ENCODE measurements around the gene PPP2R5A. TPM values are rescaled to one million over a fixed set of nuclear protein-coding genes. Genes with fewer than 3 reads are reported as not detected.

PPP2R5A gene
- total RNA-seq, 4 donors from 2014 or later, result 43.2 to 88.9 (median 59.5) TPM

DNA sequence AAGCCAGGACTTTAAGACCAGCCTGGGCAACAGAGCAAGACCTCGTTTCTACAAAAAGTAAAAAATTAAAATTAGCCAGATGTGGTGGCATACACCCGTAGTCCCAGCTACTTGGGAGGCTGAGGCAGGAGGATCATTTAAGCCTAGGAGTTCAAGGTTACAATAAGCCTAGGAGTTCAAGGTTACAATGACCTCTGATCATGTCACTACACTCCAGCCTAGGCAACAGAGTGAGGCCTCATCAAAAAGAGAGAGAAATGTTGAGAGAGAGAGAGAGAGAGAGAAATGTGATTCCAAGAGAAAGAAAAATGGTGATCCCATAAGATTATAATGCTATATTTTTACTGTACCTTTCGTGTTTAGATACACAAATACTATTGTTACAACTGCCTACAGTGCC is 69.3 kb downstream of the PPP2R5A start:
- H3K4me1 ChIP-seq, result no peaks in the 10 kb centered on the region
- no peak overlapping the region for H3K4me3 ChIP-seq
- H3K27me3 ChIP-seq, result no peaks in the 10 kb centered on the region
- peaks cover 0 to 86% of the 10 kb centered on the region in 2 donors for H3K36me3 ChIP-seq
- WGBS, 2 donors (ENCODE audit: low coverage in 1 of 2), result 96 to 100% methylated on average over 2 to 3 of the region's 3 CpGs
- TF ChIP-seq POLR2A (IDR thresholded peaks at IDR 0.05) (no peak), EP300 (IDR thresholded peaks at IDR 0.05) (no peak), POLR2AphosphoS5 (IDR thresholded peaks at IDR 0.05) (no peak)
- TF ChIP-seq, protein P1, sequence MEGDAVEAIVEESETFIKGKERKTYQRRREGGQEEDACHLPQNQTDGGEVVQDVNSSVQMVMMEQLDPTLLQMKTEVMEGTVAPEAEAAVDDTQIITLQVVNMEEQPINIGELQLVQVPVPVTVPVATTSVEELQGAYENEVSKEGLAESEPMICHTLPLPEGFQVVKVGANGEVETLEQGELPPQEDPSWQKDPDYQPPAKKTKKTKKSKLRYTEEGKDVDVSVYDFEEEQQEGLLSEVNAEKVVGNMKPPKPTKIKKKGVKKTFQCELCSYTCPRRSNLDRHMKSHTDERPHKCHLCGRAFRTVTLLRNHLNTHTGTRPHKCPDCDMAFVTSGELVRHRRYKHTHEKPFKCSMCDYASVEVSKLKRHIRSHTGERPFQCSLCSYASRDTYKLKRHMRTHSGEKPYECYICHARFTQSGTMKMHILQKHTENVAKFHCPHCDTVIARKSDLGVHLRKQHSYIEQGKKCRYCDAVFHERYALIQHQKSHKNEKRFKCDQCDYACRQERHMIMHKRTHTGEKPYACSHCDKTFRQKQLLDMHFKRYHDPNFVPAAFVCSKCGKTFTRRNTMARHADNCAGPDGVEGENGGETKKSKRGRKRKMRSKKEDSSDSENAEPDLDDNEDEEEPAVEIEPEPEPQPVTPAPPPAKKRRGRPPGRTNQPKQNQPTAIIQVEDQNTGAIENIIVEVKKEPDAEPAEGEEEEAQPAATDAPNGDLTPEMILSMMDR (IDR thresholded peaks at IDR 0.05), result no peak
- no peaks in the 10 kb centered on the region for H3K9me3 ChIP-seq
- ATAC-seq, result no peak
- no peak overlapping the region for H3K27ac ChIP-seq

DNA sequence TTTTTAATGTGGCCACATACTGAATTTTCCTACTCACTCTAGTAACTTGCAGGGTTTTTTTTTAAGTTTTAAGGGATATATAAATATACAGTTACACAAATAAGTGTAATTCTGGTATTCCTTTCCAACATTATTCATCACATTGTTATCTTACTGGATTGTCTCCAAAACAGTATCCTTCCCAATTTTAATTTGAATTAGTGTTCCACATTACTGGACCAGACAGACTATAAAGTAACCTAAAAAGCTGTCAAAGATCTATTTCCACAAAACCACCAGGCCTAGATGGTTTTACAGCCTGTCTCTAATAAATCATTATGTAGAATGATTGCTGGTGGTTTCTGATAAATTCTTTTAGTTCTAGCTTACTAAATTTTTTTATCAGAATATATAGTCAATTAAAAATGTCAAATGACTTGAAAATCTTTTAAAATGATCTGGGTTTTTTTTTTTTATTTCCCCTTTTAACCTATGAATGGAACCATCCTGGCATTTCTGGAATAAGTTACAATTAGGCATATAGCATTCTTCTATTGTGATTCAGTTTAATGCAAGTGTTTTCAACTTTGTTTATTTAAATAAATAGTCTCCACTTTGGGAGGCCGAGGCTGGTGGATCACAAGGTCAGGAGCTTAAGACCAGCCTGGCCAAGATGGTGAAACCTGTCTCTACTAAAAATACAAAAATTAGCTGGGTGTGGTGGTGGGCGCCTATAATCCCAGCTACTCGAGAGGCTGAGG is 70.2 kb downstream of the PPP2R5A start:
- Histone ChIP-seq H3K36me3 (peaks cover 0 to 88% of the 10 kb centered on the region in 2 donors), H3K4me1 (no peaks in the 10 kb centered on the region), H3K4me3 (no peak overlapping the region), H3K9me3 (no peaks in the 10 kb centered on the region), H3K27ac (no peak overlapping the region), H3K27me3 (no peaks in the 10 kb centered on the region)
- TF ChIP-seq POLR2AphosphoS5 (IDR thresholded peaks at IDR 0.05), result no peak
- TF ChIP-seq POLR2A (IDR thresholded peaks at IDR 0.05), result no peak
- TF ChIP-seq, protein P1 (IDR thresholded peaks at IDR 0.05), result no peak
- no peak for TF ChIP-seq EP300 (IDR thresholded peaks at IDR 0.05)
- 89% methylated on average over 3 of the region's 3 CpGs; no CpG with 5 or more reads in 1 of the 2 donors for whole genome bisulfite sequencing, 2 donors (ENCODE audit: low coverage in 1 of 2)
- no peak for ATAC-seq

DNA sequence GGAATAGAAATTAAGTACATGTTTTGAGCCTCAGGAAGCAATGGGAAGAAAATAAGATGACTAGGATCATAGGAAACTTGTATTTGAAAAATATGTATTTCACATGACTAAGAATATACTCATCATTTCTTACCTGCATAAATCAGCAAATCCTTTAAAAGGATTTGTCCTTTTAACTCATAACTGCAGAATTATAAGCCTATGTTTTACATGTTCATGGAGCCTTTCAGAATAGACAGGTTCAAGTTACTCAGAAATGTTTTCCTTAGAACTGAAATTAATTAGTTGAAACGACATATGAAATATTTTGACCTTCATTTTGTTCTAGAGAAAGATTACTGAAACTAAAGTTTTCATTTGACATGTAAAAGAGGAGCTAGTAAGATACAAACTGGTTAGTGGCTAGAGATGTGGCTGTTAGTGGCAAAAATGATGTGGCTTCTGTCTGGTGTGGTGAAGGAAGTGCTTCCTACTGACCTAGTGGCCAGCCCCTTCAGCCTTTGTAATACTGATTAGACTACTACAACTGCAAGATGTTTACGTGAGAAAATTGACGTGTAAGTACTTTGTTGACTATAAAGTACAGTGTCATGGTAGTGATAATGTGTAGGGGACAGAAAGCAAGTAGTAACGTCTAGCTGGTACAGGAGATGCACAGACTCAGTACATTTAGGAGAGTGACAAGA is 74.7 kb downstream of the PPP2R5A start:
- peaks cover 0 to 89% of the 10 kb centered on the region in 2 donors for H3K36me3 ChIP-seq
- ATAC-seq, result no peak
- WGBS, 2 donors (ENCODE audit: low coverage in 1 of 2), result 70 to 82% methylated on average over 1 to 4 of the region's 4 CpGs
- H3K9me3 ChIP-seq, result no peaks in the 10 kb centered on the region
- H3K27ac ChIP-seq, result no peak overlapping the region
- peaks cover 0 to 12% (median 0%) of the 10 kb centered on the region in 3 donors for H3K4me1 ChIP-seq
- H3K27me3 ChIP-seq, result no peaks in the 10 kb centered on the region
- H3K4me3 ChIP-seq, result no peak overlapping the region
- no peak for TF ChIP-seq POLR2AphosphoS5 (IDR thresholded peaks at IDR 0.05)
- TF ChIP-seq EP300 (IDR thresholded peaks at IDR 0.05), result no peak
- TF ChIP-seq, protein P1 (IDR thresholded peaks at IDR 0.05), result no peak
- no peak for TF ChIP-seq POLR2A (IDR thresholded peaks at IDR 0.05)

DNA sequence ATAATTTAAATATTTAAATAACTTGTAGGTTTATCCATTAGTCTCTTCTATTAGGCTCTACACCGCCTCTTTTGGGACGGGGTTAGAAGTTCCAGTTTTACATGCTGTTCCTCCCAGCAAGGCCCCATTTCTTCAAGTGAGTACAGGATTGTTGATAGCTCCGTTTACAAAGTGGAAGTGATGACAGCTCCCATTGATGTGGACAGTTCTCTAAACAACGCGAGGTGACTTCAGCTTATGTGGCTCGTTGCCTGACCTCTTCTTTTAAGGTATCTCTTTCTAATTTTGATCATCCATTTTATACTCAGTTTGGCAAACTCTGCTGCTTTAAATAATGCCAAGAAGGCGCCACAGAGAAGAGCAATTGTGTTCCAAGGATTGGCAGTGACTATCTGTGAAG is 79.8 kb downstream of the PPP2R5A start:
- TF ChIP-seq POLR2AphosphoS5 (IDR thresholded peaks at IDR 0.05) (no peak), EP300 (IDR thresholded peaks at IDR 0.05) (no peak), POLR2A (IDR thresholded peaks at IDR 0.05) (no peak)
- TF ChIP-seq, protein P1 (IDR thresholded peaks at IDR 0.05), result no peak
- no peak for ATAC-seq

More for the DNA sequence above, 79.8 kb downstream of the PPP2R5A start:
- Histone ChIP-seq H3K27me3 (no peaks in the 10 kb centered on the region), H3K9me3 (no peaks in the 10 kb centered on the region), H3K27ac (peak overlapping the region in 2 of 4 donors; percentile 26 to 55), H3K4me1 (peaks cover 0 to 37% (median 0%) of the 10 kb centered on the region in 3 donors), H3K4me3 (no peak overlapping the region), H3K36me3 (peaks cover 0 to 65% of the 10 kb centered on the region in 2 donors)
- WGBS, 2 donors (ENCODE audit: low coverage in 1 of 2), result 34 to 47% methylated on average over 7 of the region's 7 CpGs
